ENCODE data around the gene ITIH4.

Gene ITIH4

DNA sequence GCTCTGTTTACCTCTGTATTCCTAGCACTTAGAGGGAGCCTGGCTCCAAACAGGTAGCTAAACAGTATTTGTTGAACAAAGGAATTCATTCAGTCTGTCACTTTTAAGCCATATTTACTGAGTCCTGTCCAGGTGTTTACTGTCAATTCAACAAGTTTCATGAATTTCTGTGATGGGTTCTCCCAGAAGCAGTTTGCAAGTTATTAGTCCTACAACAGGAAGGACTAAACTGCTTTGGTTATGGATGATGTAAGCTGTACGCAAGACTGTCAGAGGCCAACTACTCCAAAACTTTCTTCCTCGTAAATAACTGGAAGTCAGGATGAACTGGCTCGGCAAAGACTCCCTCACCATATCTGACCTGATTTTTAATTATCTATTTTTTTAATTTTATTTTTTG lies 41.8 kb upstream of the ITIH4 start:
- TF ChIP-seq TAF1 (IDR thresholded peaks at IDR 0.05; ENCODE audit: low read depth) (no peak), TCF12 (IDR thresholded peaks at IDR 0.05; ENCODE audit: low read depth) (no peak), ZBTB7A (IDR thresholded peaks at IDR 0.05; ENCODE audit: low read depth) (no peak), TEAD4 (IDR thresholded peaks at IDR 0.05) (no peak), EP300 (IDR thresholded peaks at IDR 0.05; ENCODE audit: borderline replicate concordance) (no peak), NFIC (IDR thresholded peaks at IDR 0.05) (no peak), CREB1 (IDR thresholded peaks at IDR 0.05; ENCODE audit: low read depth) (no peak), FOXM1 (IDR thresholded peaks at IDR 0.05; ENCODE audit: borderline replicate concordance, low read depth) (no peak), YY1 (IDR thresholded peaks at IDR 0.05; ENCODE audit: low read depth) (no peak), RAD21 (IDR thresholded peaks at IDR 0.05; ENCODE audit: low read depth) (no peak), CEBPB (IDR thresholded peaks at IDR 0.05) (no peak), EGR1 (IDR thresholded peaks at IDR 0.05) (no peak)
- TF ChIP-seq, protein P1, sequence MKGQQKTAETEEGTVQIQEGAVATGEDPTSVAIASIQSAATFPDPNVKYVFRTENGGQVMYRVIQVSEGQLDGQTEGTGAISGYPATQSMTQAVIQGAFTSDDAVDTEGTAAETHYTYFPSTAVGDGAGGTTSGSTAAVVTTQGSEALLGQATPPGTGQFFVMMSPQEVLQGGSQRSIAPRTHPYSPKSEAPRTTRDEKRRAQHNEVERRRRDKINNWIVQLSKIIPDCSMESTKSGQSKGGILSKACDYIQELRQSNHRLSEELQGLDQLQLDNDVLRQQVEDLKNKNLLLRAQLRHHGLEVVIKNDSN (IDR thresholded peaks at IDR 0.05): no peak
- TF ChIP-seq, protein P2, sequence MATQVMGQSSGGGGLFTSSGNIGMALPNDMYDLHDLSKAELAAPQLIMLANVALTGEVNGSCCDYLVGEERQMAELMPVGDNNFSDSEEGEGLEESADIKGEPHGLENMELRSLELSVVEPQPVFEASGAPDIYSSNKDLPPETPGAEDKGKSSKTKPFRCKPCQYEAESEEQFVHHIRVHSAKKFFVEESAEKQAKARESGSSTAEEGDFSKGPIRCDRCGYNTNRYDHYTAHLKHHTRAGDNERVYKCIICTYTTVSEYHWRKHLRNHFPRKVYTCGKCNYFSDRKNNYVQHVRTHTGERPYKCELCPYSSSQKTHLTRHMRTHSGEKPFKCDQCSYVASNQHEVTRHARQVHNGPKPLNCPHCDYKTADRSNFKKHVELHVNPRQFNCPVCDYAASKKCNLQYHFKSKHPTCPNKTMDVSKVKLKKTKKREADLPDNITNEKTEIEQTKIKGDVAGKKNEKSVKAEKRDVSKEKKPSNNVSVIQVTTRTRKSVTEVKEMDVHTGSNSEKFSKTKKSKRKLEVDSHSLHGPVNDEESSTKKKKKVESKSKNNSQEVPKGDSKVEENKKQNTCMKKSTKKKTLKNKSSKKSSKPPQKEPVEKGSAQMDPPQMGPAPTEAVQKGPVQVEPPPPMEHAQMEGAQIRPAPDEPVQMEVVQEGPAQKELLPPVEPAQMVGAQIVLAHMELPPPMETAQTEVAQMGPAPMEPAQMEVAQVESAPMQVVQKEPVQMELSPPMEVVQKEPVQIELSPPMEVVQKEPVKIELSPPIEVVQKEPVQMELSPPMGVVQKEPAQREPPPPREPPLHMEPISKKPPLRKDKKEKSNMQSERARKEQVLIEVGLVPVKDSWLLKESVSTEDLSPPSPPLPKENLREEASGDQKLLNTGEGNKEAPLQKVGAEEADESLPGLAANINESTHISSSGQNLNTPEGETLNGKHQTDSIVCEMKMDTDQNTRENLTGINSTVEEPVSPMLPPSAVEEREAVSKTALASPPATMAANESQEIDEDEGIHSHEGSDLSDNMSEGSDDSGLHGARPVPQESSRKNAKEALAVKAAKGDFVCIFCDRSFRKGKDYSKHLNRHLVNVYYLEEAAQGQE (IDR thresholded peaks at IDR 0.05; ENCODE audit: low read depth): no peak
- TF ChIP-seq, protein P3, sequence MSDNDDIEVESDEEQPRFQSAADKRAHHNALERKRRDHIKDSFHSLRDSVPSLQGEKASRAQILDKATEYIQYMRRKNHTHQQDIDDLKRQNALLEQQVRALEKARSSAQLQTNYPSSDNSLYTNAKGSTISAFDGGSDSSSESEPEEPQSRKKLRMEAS (IDR thresholded peaks at IDR 0.05): no peak

DNA sequence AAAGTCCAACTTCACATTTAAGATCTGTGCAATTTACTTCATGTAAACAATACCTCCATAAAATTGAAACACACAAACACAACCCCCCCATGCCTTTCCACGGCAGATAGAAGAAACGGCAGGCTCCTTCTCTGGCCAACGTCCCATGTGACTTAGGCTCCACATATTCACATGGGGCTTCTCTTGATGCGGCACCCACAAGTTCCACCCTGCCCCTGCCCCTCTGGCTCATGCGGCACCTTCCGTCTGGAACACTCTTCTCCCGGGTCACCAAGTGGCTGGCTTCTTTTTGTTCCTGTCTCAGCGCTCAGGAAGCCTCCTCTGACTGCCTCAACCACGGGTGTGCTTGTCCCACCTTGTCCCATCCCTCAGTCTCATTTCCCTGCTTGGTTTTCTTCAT lies 41.3 kb upstream of the ITIH4 start:
- no peak for TF ChIP-seq EP300 (IDR thresholded peaks at IDR 0.05; ENCODE audit: borderline replicate concordance)
- TF ChIP-seq, protein P2 (IDR thresholded peaks at IDR 0.05; ENCODE audit: low read depth): no peak
- TF ChIP-seq NFIC (IDR thresholded peaks at IDR 0.05): no peak
- TF ChIP-seq, protein P1 (IDR thresholded peaks at IDR 0.05): no peak
- TF ChIP-seq CEBPB (IDR thresholded peaks at IDR 0.05): no peak
- no peak for TF ChIP-seq TAF1 (IDR thresholded peaks at IDR 0.05; ENCODE audit: low read depth)
- TF ChIP-seq RAD21 (IDR thresholded peaks at IDR 0.05; ENCODE audit: low read depth): no peak
- no peak for TF ChIP-seq EGR1 (IDR thresholded peaks at IDR 0.05)
- TF ChIP-seq, protein P3 (IDR thresholded peaks at IDR 0.05): no peak
- TF ChIP-seq TCF12 (IDR thresholded peaks at IDR 0.05; ENCODE audit: low read depth): no peak
- no peak for TF ChIP-seq YY1 (IDR thresholded peaks at IDR 0.05; ENCODE audit: low read depth)
- no peak for TF ChIP-seq FOXM1 (IDR thresholded peaks at IDR 0.05; ENCODE audit: borderline replicate concordance, low read depth)
- TF ChIP-seq CREB1 (IDR thresholded peaks at IDR 0.05; ENCODE audit: low read depth): no peak
- no peak for TF ChIP-seq TEAD4 (IDR thresholded peaks at IDR 0.05)
- no peak for TF ChIP-seq ZBTB7A (IDR thresholded peaks at IDR 0.05; ENCODE audit: low read depth)

DNA sequence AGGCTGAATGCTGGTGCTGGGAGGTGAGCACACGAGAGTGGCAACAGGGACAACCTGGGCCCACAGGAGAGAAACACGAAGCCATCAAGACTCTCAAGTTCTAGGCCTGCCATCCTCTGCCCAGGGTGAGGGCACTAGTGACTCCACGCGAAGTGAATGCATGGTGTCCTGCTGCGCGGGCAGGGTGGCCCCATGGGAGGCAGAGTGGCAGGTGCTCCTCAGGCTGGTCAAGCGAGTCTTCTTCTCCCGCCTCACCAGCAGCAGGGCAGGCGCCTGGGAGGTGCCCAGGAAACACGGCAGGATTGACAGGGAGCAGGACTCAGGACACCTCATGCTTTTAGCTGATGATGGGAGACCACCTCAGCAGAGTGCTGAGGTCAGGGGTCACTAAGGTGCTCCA lies 40.0 kb upstream of the ITIH4 start:
- TF ChIP-seq TAF1 (IDR thresholded peaks at IDR 0.05; ENCODE audit: low read depth) (no peak), EP300 (IDR thresholded peaks at IDR 0.05; ENCODE audit: borderline replicate concordance) (no peak), CREB1 (IDR thresholded peaks at IDR 0.05; ENCODE audit: low read depth) (no peak), CEBPB (IDR thresholded peaks at IDR 0.05) (no peak)

DNA sequence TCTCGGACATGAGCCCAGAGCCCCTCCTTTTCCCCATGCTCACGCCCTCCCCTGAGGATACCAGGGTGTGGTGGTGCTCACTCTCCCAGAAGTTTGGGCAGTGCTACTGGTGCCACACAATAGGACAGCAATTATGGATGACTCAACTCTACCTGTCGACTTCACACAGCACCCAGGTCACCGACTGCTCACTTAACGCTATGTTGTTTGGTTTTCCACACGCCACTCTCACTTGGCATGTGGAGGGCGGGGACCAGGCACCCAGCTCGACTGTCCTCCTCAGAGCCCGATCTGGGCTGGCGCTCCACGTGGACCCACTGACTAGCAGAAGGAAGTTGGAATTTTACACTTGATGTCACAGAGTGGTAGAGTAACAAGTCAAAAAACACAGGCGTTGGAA lies 36.0 kb upstream of the ITIH4 start:
- TF ChIP-seq NFIC (IDR thresholded peaks at IDR 0.05): no peak
- TF ChIP-seq, protein P3 (IDR thresholded peaks at IDR 0.05): no peak
- no peak for TF ChIP-seq CEBPB (IDR thresholded peaks at IDR 0.05)
- no peak for TF ChIP-seq FOXM1 (IDR thresholded peaks at IDR 0.05; ENCODE audit: borderline replicate concordance, low read depth)
- no peak for TF ChIP-seq EP300 (IDR thresholded peaks at IDR 0.05; ENCODE audit: borderline replicate concordance)
- TF ChIP-seq TAF1 (IDR thresholded peaks at IDR 0.05; ENCODE audit: low read depth): no peak
- no peak for TF ChIP-seq RAD21 (IDR thresholded peaks at IDR 0.05; ENCODE audit: low read depth)
- TF ChIP-seq CREB1 (IDR thresholded peaks at IDR 0.05; ENCODE audit: low read depth): no peak

DNA sequence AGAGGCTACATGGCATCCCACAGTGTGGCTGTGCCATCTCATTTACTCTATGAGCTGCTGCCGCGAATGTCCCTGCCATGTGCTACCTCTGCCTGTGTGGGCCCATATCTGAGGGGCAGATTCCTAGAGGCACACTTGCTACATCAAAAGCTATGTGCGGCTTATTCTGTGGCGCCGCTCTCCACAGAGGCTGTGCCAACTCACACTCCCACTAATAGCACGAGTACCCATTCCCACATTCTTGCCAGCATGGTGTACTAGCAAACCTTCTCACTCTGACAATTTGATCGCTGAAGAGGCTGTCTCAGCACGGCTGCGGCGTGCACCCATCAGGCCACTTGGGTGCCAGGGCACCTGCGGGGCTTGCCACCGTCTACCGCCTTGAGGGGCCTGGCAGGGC lies 35.5 kb upstream of the ITIH4 start:
- TF ChIP-seq, protein P2 (IDR thresholded peaks at IDR 0.05; ENCODE audit: low read depth): no peak
- TF ChIP-seq, protein P3 (IDR thresholded peaks at IDR 0.05): no peak
- TF ChIP-seq, protein P1 (IDR thresholded peaks at IDR 0.05): no peak
- TF ChIP-seq TAF1 (IDR thresholded peaks at IDR 0.05; ENCODE audit: low read depth): no peak
- TF ChIP-seq YY1 (IDR thresholded peaks at IDR 0.05; ENCODE audit: low read depth): no peak
- no peak for TF ChIP-seq RAD21 (IDR thresholded peaks at IDR 0.05; ENCODE audit: low read depth)
- TF ChIP-seq EP300 (IDR thresholded peaks at IDR 0.05; ENCODE audit: borderline replicate concordance): no peak
- TF ChIP-seq TEAD4 (IDR thresholded peaks at IDR 0.05): no peak
- no peak for TF ChIP-seq CEBPB (IDR thresholded peaks at IDR 0.05)
- TF ChIP-seq EGR1 (IDR thresholded peaks at IDR 0.05): no peak
- TF ChIP-seq FOXM1 (IDR thresholded peaks at IDR 0.05; ENCODE audit: borderline replicate concordance, low read depth): no peak
- no peak for TF ChIP-seq ZBTB7A (IDR thresholded peaks at IDR 0.05; ENCODE audit: low read depth)
- TF ChIP-seq TCF12 (IDR thresholded peaks at IDR 0.05; ENCODE audit: low read depth): no peak
- TF ChIP-seq NFIC (IDR thresholded peaks at IDR 0.05): no peak
- no peak for TF ChIP-seq CREB1 (IDR thresholded peaks at IDR 0.05; ENCODE audit: low read depth)

All from Ishikawa (cell line).